GM19324 (cell line): ENCODE results near the gene MSMP.

Experiments used
- ATAC-seq: cut with Tn5 transposase; IDR thresholded peaks from one replicate; pipeline ENCODE4 v1.9.1; 2021; ENCODE audit warnings: mild to moderate bottlenecking, moderate library complexity; ENCODE audit not compliant: unreplicated experiment, low FRiP score

Gene MSMP

GRCh38 chr9:35746583-35746982 lies 7.5 kb downstream of the MSMP start:
- no peak for ATAC-seq

DNA sequence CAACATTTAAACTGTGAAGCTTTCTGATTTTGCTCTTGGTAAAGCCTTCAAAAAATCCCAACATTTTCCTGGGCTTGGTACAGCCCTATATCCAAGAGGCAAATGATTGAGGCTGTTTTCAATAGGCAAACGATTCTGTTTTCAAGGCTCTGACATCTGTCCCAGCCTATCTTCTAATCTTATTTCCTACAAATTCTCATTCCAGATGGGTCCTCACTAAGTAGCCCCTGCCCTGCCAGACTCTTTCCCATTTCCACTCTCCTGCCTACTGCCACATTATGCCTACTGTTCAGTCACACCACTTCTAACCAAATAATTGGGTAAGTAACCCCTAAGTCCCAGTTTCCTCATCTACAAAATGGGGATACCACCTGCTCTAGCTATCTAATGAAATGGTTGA lies 8.5 kb downstream of the MSMP start:
- ATAC-seq = no peak

DNA sequence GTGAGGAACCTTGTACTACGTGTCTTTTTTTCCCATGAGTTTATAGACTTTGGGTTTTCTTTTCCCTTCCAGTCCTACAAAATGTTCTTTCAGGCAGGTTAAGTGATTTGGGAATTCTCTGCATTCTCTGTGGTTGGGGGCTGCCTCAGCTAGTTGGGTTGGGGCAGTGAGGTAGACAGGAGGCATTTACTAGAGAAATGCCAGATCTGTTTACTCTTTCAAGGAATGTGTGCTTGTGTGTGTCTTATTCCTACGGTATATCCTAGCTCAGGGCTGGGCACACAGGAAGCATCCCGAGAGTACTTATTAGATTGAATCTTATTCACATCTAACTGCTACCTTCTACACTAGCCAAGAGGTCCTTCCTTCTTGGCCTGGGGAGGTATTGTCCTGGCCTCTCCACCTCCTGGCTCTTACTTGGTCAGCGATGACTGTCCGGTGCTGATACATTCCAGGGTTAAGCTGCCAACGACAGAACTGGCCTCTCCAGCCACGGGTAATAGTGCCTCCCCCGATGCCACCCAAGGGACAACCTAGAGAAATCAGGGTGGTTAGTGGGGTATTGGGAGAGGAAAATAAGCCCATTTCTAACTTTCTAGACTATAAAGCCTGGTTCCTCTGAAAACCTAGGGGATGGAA lies 10.1 kb downstream of the MSMP start:
- no peak for ATAC-seq

DNA sequence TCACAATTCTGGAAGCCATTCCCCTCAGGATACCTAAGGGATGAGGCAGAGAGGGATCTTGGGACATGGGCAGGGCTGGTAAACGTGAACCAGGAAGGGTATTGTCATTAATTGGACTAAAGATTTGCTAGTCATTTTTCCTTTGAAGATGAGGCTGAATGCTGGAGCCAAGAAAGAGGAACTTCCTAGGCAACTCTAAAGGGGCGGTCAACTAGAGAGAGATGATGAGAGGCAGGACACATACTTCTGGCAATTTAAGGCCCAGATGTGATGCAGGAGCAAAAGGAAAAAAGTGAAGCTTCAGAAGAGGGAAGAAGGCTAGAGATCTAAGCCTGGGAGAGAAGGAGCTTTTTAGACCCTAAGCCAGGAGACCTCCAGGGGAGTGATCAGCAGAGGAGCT lies 10.6 kb downstream of the MSMP start:
- ATAC-seq = no peak

- ATAC-seq = no peak
These were observed 12.3 kb downstream of the MSMP start for GRCh38 chr9:35741740-35742139.

GRCh38 chr9:35740243-35740642 lies 13.8 kb downstream of the MSMP start:
- ATAC-seq = no peak

DNA sequence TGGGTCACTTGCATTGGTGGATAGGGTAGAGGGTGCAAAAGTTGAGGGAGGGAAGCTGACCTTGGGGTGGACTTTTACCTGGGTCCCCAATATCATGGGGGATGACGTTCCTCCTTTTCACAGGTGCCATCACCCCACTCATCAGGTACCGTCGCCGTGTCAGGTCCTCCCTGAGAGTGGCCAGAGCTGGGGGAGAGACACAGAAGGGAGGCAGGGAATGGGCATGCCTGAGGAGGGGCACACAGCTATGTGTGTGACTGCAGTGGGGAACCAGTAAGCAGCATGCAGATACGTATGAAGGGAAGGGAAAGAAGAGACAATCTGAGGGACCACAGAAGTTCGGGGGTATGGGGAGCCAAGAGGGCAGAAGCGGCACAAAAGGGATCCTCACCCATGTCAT lies 15.2 kb downstream of the MSMP start:
- ATAC-seq = no peak

- no peak for ATAC-seq
These were observed 15.9 kb downstream of the MSMP start for GRCh38 chr9:35738186-35738585.

DNA sequence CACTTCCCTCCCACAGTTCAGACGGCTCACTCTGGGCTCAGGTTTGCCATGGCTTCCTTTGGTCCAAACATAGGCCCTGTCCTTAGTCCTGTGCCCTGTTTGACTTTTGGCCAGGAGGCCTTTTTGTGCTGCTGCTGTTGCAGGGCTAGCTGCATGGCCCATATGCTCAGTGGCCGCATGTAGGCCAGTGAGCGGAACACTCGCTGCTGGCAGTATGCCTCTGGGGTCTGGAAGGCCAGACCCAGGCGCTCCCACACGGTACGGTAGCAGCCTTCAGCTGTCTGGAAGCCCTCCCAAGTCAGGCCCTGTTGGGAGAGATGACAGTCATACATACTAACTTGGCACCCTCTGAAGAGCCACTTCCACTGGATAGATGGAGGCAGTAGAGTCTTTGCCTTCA lies 16.9 kb downstream of the MSMP start:
- ATAC-seq = no peak

DNA sequence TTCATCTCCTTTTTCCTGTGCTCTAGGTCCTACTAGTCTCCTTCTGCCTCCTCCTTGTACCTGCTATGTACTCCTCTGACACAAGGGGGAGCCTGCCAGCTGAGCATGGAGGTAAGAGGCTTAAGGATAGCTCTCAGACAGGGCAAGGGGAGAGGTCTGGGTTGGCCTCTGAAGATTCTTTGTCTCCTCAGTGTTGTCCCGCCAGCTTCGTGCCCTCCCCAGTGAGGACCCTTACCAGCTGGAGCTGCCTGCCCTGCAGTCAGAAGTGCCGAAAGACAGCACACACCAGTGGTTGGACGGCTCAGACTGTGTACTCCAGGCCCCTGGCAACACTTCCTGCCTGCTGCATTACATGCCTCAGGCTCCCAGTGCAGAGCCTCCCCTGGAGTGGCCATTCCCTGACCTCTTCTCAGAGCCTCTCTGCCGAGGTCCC lies 17.9 kb downstream of the MSMP start:
- ATAC-seq = no peak

DNA sequence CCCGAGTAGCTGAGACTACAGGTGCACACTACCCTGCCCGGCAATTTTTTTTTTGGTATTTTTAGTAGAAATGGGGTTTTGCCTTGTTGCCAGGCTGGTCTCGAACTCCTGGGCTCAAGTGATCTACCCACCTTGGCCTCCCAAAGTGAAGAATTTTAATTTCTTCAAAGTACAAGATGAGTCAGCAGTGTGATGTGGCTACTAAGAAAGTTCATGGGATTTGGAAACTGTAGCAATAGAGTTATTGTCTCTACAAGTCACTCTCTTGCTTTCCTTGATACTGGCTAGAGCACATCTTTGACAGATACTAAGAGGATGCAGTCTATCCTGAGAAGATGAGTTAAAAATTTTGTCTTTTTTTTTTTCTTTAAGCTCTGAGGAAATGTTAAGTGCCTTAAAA lies 20.0 kb downstream of the MSMP start:
- no peak for ATAC-seq

GRCh38 chr9:35732800-35733541 lies 21.1 kb downstream of the MSMP start:
- ATAC-seq = peak; percentile 1

DNA sequence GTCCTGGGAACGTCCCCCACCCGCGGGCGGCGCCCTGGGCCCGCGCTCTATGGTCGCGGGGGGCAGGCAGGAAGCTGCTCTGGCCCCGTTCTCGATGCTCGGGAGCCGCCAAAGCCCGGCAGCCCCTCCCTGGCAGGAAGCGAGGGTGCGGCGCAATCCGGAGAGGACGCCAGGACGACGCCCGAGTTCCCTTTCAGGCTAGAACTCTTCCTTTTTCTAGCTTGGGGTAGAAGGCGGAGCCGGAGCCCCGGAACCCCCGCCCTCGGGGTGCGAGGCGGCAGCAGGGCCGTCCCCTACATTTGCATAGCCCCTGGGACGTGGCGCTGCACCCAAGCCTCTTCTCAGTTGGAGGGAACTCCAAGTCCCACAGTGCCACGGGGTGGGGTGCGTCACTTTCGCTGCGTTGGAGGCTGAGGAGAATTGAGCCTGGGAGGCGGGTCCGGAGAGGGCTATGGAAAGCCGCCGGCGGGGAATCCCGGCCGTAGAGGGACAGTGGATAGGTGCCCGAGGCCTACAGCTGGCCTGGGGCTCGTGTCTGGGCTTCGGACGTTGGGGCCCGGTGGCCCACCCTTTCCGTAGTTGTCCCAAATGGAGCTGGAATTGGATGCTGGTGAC lies 21.8 kb downstream of the MSMP start, which contains the start of the genes CREB3 and TLN1:
Gene CREB3 (plus strand): TSS at position 482 of the 615 bp plus-strand sequence. CDS start 107 bp downstream, at position 589.
Gene TLN1 (minus strand): TSS at position 11 of the 615 bp plus-strand sequence. CDS start 6,501 bp downstream, outside the sequence.
- ATAC-seq = peak; percentile 85

DNA sequence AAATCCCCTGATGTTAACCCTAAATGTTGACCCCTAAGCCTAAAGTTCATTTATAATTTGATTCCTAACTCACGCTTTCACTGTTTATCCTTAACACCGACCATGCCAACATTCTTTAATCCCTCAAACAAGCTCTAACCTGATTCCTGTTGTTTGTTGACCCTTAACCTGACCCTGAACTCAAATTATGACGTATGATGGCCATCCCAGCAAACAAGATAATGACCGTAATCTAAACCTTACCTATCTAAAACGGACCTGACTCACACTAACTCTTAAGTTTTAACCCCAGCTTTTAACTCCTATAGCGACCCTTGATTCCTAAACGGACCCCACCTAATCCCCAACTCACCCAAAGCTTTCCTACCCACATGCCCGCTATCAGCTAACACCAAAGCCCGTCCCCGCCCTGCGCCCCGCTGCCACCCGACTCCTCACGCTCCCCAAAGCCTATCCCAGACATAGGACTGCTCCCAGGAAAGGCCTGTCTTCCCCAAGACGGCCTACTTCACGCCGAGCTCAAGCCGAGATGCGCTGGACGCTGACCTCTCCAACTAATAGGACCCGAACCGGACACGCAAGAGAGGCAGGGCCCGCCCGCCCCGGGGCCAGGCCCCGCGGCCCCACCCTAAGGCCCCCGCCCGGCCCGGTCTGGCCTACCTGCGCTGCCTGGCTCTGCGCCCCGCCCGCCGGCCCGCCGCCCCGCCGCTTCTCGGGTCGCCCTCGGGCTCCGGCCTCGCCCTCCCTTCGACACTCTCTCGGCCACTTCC lies 22.5 kb downstream of the MSMP start:
- ATAC-seq = no peak

GRCh38 chr9:35730486-35730854 lies 23.6 kb downstream of the MSMP start:
- no peak for ATAC-seq

DNA sequence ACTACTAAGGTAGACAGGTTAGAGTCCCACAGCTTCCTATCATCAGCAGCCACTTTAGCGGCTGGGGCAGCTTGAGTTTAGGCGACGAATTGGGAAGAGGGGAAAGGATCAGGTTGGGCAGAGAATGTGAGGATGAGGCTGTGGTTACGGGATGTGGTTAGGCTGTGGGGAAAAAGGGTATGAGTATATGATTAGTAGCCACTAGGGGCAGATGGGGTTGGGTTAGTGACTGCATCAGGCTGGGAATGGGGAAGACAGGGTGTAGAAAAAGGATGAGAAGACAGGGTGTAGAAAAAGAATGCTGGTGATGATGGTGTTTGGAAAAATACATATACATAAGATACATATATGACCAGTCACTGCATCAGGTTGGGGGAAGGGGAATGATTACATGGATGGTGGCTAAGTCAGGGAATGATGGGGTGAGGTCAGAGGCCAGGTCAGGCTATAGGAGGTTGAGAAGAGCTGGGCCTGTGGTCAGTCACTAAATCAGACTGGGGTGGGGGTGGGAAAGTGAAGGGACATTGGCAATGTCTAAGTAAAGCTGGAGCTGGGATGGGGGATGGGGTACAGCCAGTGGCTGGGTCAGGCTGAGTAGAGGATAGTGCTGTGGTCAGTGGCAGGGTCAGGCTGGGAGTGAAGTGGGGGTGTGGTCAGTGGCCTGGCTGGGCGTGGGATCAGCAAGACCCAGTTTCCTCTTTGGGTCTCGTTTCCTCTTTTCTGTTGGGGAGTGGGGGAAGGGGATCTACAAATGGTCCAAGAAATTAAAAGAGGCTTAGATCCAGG lies 24.2 kb downstream of the MSMP start:
- no peak for ATAC-seq

DNA sequence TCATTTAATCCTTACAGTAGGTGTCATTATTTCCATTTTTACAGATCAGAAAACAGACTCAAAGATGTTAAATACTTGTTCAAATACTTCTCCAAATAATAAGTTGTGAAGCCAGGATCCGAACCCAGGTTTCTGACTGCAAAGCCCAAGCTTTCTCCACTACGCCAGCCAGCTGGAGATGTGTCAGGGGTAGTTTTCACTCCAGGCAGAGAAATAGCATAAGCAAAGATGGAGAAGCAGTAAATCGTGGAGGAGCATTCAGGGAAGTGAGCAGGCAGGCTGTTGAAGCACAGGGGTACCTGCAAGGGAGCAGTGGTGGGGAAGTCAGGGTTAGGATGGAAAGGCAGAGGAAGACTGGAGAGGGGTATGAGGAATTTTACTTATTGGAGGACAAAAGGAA lies 25.0 kb downstream of the MSMP start:
- ATAC-seq = no peak

DNA sequence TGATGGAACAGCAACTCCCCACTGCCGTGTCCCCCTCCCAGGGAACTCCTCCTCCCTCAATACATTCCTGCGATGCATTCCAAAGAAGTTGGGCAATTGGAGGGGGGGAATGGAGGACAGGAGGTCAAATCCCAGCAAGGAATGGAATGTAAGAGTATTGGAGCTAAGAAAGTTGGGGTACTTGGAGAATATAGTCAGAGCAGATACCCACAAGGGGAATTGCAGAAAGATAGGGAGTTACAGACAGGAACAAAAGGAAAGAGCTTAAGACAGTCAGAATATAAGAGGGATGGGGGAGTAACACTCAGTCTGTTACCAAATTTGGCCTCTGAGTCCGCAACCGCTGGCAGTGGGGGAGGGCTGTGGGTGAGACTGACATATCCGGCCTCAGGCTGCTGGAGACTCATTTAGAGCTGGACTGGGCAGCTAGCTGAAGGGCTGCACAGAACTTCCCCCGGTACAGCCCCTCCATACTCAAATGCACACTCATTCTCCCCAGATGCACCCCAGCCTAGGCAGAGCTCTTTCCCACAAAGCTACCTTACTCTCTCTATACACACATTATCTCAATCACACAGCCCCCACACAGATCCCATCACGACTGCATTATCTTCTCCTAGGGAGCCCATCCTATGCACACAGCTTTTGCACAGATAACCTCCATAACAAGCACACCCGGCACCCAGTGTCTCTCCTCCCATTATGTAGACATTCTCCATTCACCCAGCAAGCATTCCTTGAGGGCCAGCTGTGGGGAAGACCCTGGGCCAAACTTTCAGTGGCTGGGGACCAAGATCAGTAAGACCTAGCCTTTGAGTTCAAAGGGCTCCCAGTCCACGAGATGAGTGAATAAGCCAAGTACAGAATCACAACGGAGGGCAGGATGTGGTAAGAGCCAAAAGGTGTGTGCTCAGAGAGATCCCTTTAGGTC lies 25.8 kb downstream of the MSMP start:
- ATAC-seq = no peak

GRCh38 chr9:35727676-35728040 lies 26.4 kb downstream of the MSMP start:
- no peak for ATAC-seq
